DND-41 (cell line): ENCODE data around the gene PTPRN2.
"Not testable (repeated sequence)": the region's sequence is repeated elsewhere in the genome, so short reads cannot be mapped to it uniquely, and the experiment has no call there.

Experiments used
- EZH2 ChIP-seq: IDR thresholded peaks from 3 replicates; pipeline ENCODE4 v1.6.1; 2012; ENCODE audit warnings: borderline replicate concordance, low read depth, mild to moderate bottlenecking, moderate library complexity, low read length, inconsistent platforms; ENCODE audit not compliant: severe bottlenecking
- TF ChIP-seq, protein P1 (sequence below): IDR thresholded peaks from 2 replicates; pipeline ENCODE4 v1.5.1; 2012; ENCODE audit warnings: borderline replicate concordance, low read length, moderate library complexity, mild to moderate bottlenecking; ENCODE audit not compliant: poor library complexity, severe bottlenecking; ENCODE audit errors: extremely low read depth

DNA sequence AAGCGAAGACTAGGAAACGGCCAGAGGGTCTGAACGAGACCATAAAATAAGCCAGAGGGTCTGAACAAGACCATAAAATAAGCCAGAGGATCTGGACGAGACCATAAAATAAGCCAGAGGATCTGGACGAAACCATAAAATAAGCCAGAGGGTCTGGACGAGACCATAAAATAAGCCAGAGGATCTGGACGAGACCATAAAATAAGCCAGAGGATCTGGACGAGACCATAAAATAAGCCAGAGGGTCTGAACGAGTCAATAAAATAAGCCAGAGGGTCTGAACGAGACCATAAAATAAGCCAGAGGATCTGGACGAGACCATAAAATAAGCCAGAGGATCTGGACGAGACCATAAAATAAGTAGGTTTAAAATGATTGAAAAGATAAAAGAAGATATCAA, 692.5 kb downstream of the PTPRN2 start:
- TF ChIP-seq, protein P1, sequence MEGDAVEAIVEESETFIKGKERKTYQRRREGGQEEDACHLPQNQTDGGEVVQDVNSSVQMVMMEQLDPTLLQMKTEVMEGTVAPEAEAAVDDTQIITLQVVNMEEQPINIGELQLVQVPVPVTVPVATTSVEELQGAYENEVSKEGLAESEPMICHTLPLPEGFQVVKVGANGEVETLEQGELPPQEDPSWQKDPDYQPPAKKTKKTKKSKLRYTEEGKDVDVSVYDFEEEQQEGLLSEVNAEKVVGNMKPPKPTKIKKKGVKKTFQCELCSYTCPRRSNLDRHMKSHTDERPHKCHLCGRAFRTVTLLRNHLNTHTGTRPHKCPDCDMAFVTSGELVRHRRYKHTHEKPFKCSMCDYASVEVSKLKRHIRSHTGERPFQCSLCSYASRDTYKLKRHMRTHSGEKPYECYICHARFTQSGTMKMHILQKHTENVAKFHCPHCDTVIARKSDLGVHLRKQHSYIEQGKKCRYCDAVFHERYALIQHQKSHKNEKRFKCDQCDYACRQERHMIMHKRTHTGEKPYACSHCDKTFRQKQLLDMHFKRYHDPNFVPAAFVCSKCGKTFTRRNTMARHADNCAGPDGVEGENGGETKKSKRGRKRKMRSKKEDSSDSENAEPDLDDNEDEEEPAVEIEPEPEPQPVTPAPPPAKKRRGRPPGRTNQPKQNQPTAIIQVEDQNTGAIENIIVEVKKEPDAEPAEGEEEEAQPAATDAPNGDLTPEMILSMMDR = not testable (repeated sequence)
- not testable (repeated sequence) for TF ChIP-seq EZH2
